H1 (cell line): ENCODE measurements around the gene ANKRD65. TPM values are rescaled to one million over a fixed set of nuclear protein-coding genes. Genes with fewer than 3 reads are reported as not detected.

ENCODE experiments used
- ASH2L ChIP-seq: fragments of 200-600, 300-600 bp; sonication (generic); IDR thresholded peaks from one replicate; pipeline ENCODE4 v1.7.1; 2017; ENCODE audit warnings: low read length
- CHD1 ChIP-seq: IDR thresholded peaks from 2 replicates; pipeline ENCODE4 v1.6.1; 2012; ENCODE audit warnings: low read depth, low read length, improper control_type of control experiment
- HDAC6 ChIP-seq: IDR thresholded peaks from one replicate; pipeline ENCODE4 v1.7.1; 2012; ENCODE audit warnings: low read depth, mild to moderate bottlenecking, inconsistent platforms, low read length, moderate library complexity
- KDM5A ChIP-seq: fragments of 200-600 bp; IDR thresholded peaks from 2 replicates; pipeline ENCODE4 v1.7.1; 2012; ENCODE audit warnings: mild to moderate bottlenecking, low read length, inconsistent platforms, mixed read lengths
- POLR2AphosphoS5 ChIP-seq: IDR thresholded peaks from 2 replicates; pipeline ENCODE4 v1.6.1; 2011; ENCODE audit warnings: low read depth, low read length
- SIN3A ChIP-seq, 2 experiments: IDR thresholded peaks in 1 of 2; conservative IDR thresholded peaks in 1 of 2; 2 replicates each; pipeline ENCODE4 v1.6.1; 2011 to 2012; ENCODE audit warnings: low read length in 2 of 2, improper control_type of control experiment in 1 of 2, low read depth in 1 of 2, mild to moderate bottlenecking in 1 of 2
- SIRT6 ChIP-seq: IDR thresholded peaks from one replicate; pipeline ENCODE4 v1.7.1; 2012; ENCODE audit warnings: low read length, inconsistent platforms
- SRF ChIP-seq: IDR thresholded peaks from 2 replicates; pipeline ENCODE4 v1.6.1; 2011; ENCODE audit warnings: mild to moderate bottlenecking, low read depth, low read length, moderate library complexity
- SUZ12 ChIP-seq: fragments of 200-600 bp; sonication (generic); IDR thresholded peaks from 2 replicates; pipeline ENCODE4 v1.6.1; 2012; ENCODE audit warnings: mild to moderate bottlenecking, inconsistent platforms, low read length, moderate library complexity, mixed read lengths
- TAF7 ChIP-seq: optimal IDR thresholded peaks from 2 replicates; pipeline ENCODE3; 2011; ENCODE audit warnings: low read depth, mild to moderate bottlenecking, inconsistent platforms, low read length, moderate library complexity, borderline replicate concordance
- polyA plus RNA-seq, 7 experiments: library from polyadenylated mRNA; depleted of rRNA in 3 of 7; stranded (reverse) in 5 of 7; unstranded in 2 of 7; fragments of >200 nt in 5 of 7; fragments of 200-250 nt in 2 of 7; gene quantifications; 1 replicate in 5 of 7; 2 replicates in 1 of 7; 4 replicates in 1 of 7; pipeline versions ENCODE4 v1.2.1 to v1.2.3, GENCODE V29; 2011 to 2013; ENCODE audit warnings: missing spikeins in 2 of 7, mixed read lengths in 2 of 7
- total RNA-seq: library from RNA; stranded (reverse); fragmentation: NEBNext Ultra II Directional; extraction: Animal tissue kit (Norgen Biotek cat#: 25700); gene quantifications from 2 replicates; pipeline ENCODE4 v1.2.1, GENCODE V29; 2021

The ANKRD65 gene
- total and polyA plus RNA-seq, 2 of the 8 experiments (the other 6 are each of a cell fraction or from before 2014, with no cell fraction given), result 1.8 to 2.0 TPM

DNA sequence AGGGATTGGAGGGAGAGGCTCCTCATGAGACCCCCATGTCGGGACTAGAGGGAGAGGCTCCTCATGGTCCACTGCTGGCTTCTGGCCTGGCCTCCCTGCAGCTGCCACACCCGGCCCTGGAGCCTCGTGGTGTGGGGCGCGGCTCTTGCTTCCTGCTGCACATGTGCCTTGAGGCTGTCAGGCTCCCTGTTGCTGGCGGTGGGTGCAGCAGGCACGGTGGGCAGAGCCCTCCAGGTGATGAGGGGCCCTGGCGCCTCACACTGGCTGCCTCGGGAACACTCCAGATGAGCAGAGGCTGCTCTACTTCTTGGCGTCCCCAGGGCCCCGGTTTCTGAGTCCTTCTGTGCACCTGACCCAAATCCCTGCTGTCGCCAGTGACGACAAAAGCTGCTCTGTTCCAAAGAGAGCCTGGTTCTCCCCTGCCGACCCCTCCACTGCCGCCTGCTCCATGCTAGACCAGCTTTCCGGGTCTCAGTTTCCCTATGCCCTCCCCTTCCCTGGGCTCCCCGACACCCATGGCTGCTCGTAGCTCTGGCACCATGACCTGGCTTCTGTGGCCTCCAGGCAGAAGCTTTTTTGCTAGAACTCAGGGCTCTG is 40.7 kb upstream of the ANKRD65 start (continued):
- TF ChIP-seq SIN3A (conservative IDR thresholded peaks at IDR 0.05 in 1 of 2, IDR thresholded peaks at IDR 0.05 in 1 of 2; ENCODE audit: low read depth in 1 of 2, low read length in 2 of 2), result no peak
- TF ChIP-seq KDM5A, result no peak
- TF ChIP-seq TAF7, result no peak
- no peak for TF ChIP-seq SIRT6
- no peak for TF ChIP-seq SUZ12
- TF ChIP-seq HDAC6, result no peak
- no peak for TF ChIP-seq POLR2AphosphoS5
- TF ChIP-seq SRF, result no peak
- TF ChIP-seq CHD1, result no peak
- no peak for TF ChIP-seq ASH2L
